Measurements from ENCODE around the gene DLG1.

Gene DLG1

GRCh38 chr3:197259096-197259495 is 39.3 kb downstream of the DLG1 start:
- Mint-ChIP-seq H3K4me3 (no peak overlapping the region), H3K4me1 (ENCODE audit: low read depth) (peaks cover 7% of the 10 kb centered on the region), H3K27me3 (no peaks in the 10 kb centered on the region), H3K9me3 (no peaks in the 10 kb centered on the region), H3K27ac (no peak overlapping the region), H3K36me3 (ENCODE audit: low read depth) (peaks cover 7% of the 10 kb centered on the region)
- intact Hi-C loops (cut with micrococcal nuclease): no loop called here

- peaks cover 2% of the 10 kb centered on the region for H3K36me3 Mint-ChIP-seq (ENCODE audit: low read depth)
- intact Hi-C loops (cut with micrococcal nuclease): no loop called here
- no peak overlapping the region for H3K27ac Mint-ChIP-seq
- H3K9me3 Mint-ChIP-seq: no peaks in the 10 kb centered on the region
- peaks cover 7% of the 10 kb centered on the region for H3K4me1 Mint-ChIP-seq (ENCODE audit: low read depth)
- H3K4me3 Mint-ChIP-seq: no peak overlapping the region
- H3K27me3 Mint-ChIP-seq: no peaks in the 10 kb centered on the region
Measured at GRCh38 chr3:197258168-197258755, 40.1 kb downstream of the DLG1 start.

- Mint-ChIP-seq H3K27ac (no peak overlapping the region), H3K36me3 (ENCODE audit: low read depth) (no peaks in the 10 kb centered on the region), H3K27me3 (no peaks in the 10 kb centered on the region), H3K4me1 (ENCODE audit: low read depth) (peaks cover 7% of the 10 kb centered on the region), H3K9me3 (no peaks in the 10 kb centered on the region), H3K4me3 (no peak overlapping the region)
- intact Hi-C loops (cut with micrococcal nuclease): loop anchor here (2.0 kb wide), 2 partner anchors 245 to 253 kb away; no protein-coding TSS in a partner anchor
Measured at GRCh38 chr3:197257711-197258110, 40.7 kb downstream of the DLG1 start.

GRCh38 chr3:197256836-197257444 is 41.5 kb downstream of the DLG1 start:
- no peak overlapping the region for H3K27ac Mint-ChIP-seq
- intact Hi-C loops (cut with micrococcal nuclease): loop anchor here (2.0 kb wide), 2 partner anchors 246 to 254 kb away; no protein-coding TSS in a partner anchor
- H3K9me3 Mint-ChIP-seq: no peaks in the 10 kb centered on the region
- H3K4me1 Mint-ChIP-seq (ENCODE audit: low read depth): peaks cover 7% of the 10 kb centered on the region
- H3K4me3 Mint-ChIP-seq: no peak overlapping the region
- no peaks in the 10 kb centered on the region for H3K27me3 Mint-ChIP-seq
- H3K36me3 Mint-ChIP-seq (ENCODE audit: low read depth): peaks cover 7% of the 10 kb centered on the region

- Mint-ChIP-seq H3K36me3 (ENCODE audit: low read depth) (peaks cover 15% of the 10 kb centered on the region), H3K9me3 (no peaks in the 10 kb centered on the region), H3K4me3 (no peak overlapping the region), H3K27me3 (no peaks in the 10 kb centered on the region), H3K27ac (no peak overlapping the region), H3K4me1 (ENCODE audit: low read depth) (peaks cover 5% of the 10 kb centered on the region)
- intact Hi-C loops (cut with micrococcal nuclease): loop anchor here (2.0 kb wide), 2 partner anchors 247 to 255 kb away; no protein-coding TSS in a partner anchor
Measured at GRCh38 chr3:197256104-197256503, 42.3 kb downstream of the DLG1 start.

- Mint-ChIP-seq H3K27ac (no peak overlapping the region), H3K4me3 (no peak overlapping the region), H3K36me3 (ENCODE audit: low read depth) (peaks cover 42% of the 10 kb centered on the region), H3K27me3 (no peaks in the 10 kb centered on the region), H3K4me1 (ENCODE audit: low read depth) (no peaks in the 10 kb centered on the region), H3K9me3 (peaks cover 24% of the 10 kb centered on the region)
- intact Hi-C loops (cut with micrococcal nuclease): no loop called here
Measured at GRCh38 chr3:197253238-197253947, 45.0 kb downstream of the DLG1 start.

GRCh38 chr3:197249542-197249941 is 48.9 kb downstream of the DLG1 start:
- H3K9me3 Mint-ChIP-seq: peaks cover 62% of the 10 kb centered on the region
- intact Hi-C loops (cut with micrococcal nuclease): no loop called here
- H3K36me3 Mint-ChIP-seq (ENCODE audit: low read depth): peaks cover 69% of the 10 kb centered on the region

GRCh38 chr3:197248341-197248740 is 50.1 kb downstream of the DLG1 start:
- no peak overlapping the region for H3K27ac Mint-ChIP-seq
- no peak overlapping the region for H3K4me3 Mint-ChIP-seq
- peaks cover 6% of the 10 kb centered on the region for H3K4me1 Mint-ChIP-seq (ENCODE audit: low read depth)
- intact Hi-C loops (cut with micrococcal nuclease): no loop called here
- peaks cover 74% of the 10 kb centered on the region for H3K9me3 Mint-ChIP-seq
- H3K27me3 Mint-ChIP-seq: no peaks in the 10 kb centered on the region
- peaks cover 81% of the 10 kb centered on the region for H3K36me3 Mint-ChIP-seq (ENCODE audit: low read depth)

More at GRCh38 chr3:197249542-197249941, 48.9 kb downstream of the DLG1 start:
- Mint-ChIP-seq H3K27ac (no peak overlapping the region), H3K4me1 (ENCODE audit: low read depth) (peaks cover 6% of the 10 kb centered on the region), H3K4me3 (no peak overlapping the region), H3K27me3 (no peaks in the 10 kb centered on the region)

- intact Hi-C loops (cut with micrococcal nuclease): no loop called here
- Mint-ChIP-seq H3K4me3 (no peak overlapping the region), H3K27ac (no peak overlapping the region), H3K4me1 (ENCODE audit: low read depth) (peaks cover 11% of the 10 kb centered on the region), H3K36me3 (ENCODE audit: low read depth) (peaks cover 84% of the 10 kb centered on the region), H3K27me3 (no peaks in the 10 kb centered on the region), H3K9me3 (peaks cover 99% of the 10 kb centered on the region)
Measured at GRCh38 chr3:197244751-197245150, 53.7 kb downstream of the DLG1 start.

GRCh38 chr3:197242784-197243432 is 55.5 kb downstream of the DLG1 start:
- peaks cover 65% of the 10 kb centered on the region for H3K36me3 Mint-ChIP-seq (ENCODE audit: low read depth)
- intact Hi-C loops (cut with micrococcal nuclease): no loop called here
- peaks cover 81% of the 10 kb centered on the region for H3K9me3 Mint-ChIP-seq
- H3K4me1 Mint-ChIP-seq (ENCODE audit: low read depth): peaks cover 25% of the 10 kb centered on the region
- no peak overlapping the region for H3K4me3 Mint-ChIP-seq
- no peak overlapping the region for H3K27ac Mint-ChIP-seq
- no peaks in the 10 kb centered on the region for H3K27me3 Mint-ChIP-seq

- Mint-ChIP-seq H3K4me3 (no peak overlapping the region), H3K27ac (no peak overlapping the region), H3K27me3 (no peaks in the 10 kb centered on the region), H3K4me1 (ENCODE audit: low read depth) (peaks cover 19% of the 10 kb centered on the region), H3K36me3 (ENCODE audit: low read depth) (peaks cover 60% of the 10 kb centered on the region), H3K9me3 (peaks cover 71% of the 10 kb centered on the region)
- intact Hi-C loops (cut with micrococcal nuclease): no loop called here
Measured at GRCh38 chr3:197241173-197241572, 57.2 kb downstream of the DLG1 start.

GRCh38 chr3:197239857-197240256 is 58.6 kb downstream of the DLG1 start:
- Mint-ChIP-seq H3K27ac (no peak overlapping the region), H3K4me1 (ENCODE audit: low read depth) (peaks cover 19% of the 10 kb centered on the region), H3K4me3 (no peak overlapping the region), H3K36me3 (ENCODE audit: low read depth) (peaks cover 65% of the 10 kb centered on the region), H3K9me3 (peaks cover 59% of the 10 kb centered on the region), H3K27me3 (no peaks in the 10 kb centered on the region)
- intact Hi-C loops (cut with micrococcal nuclease): no loop called here

GRCh38 chr3:197238842-197239241 is 59.6 kb downstream of the DLG1 start:
- Mint-ChIP-seq H3K36me3 (ENCODE audit: low read depth) (peaks cover 56% of the 10 kb centered on the region), H3K27me3 (no peaks in the 10 kb centered on the region), H3K4me1 (ENCODE audit: low read depth) (peaks cover 19% of the 10 kb centered on the region), H3K27ac (peak overlapping the region; percentile 41), H3K9me3 (peaks cover 49% of the 10 kb centered on the region), H3K4me3 (peak overlapping the region; percentile 48)
- intact Hi-C loops (cut with micrococcal nuclease): no loop called here

- H3K4me1 Mint-ChIP-seq (ENCODE audit: low read depth): peaks cover 19% of the 10 kb centered on the region
- peaks cover 46% of the 10 kb centered on the region for H3K36me3 Mint-ChIP-seq (ENCODE audit: low read depth)
- intact Hi-C loops (cut with micrococcal nuclease): no loop called here
- no peak overlapping the region for H3K4me3 Mint-ChIP-seq
- H3K27me3 Mint-ChIP-seq: no peaks in the 10 kb centered on the region
- no peak overlapping the region for H3K27ac Mint-ChIP-seq
- H3K9me3 Mint-ChIP-seq: peaks cover 40% of the 10 kb centered on the region
Measured at GRCh38 chr3:197237897-197238296, 60.5 kb downstream of the DLG1 start.

Data from dendritic cell treated with granulocyte-macrophage colony-stimulating factor and Interleukin-4, amounts not matched to agents 40 ng/mL and 50 ng/mL, for 4 days (primary cell).